Glutamatergic neuron (in vitro differentiated cells): ENCODE measurements around the gene FAT1. TPM values are rescaled to one million over a fixed set of nuclear protein-coding genes. Genes with fewer than 3 reads are reported as not detected.
A peak's percentile ranks its signal among the peaks of the same experiment; 100 is the strongest.

Experiments
- DNase-seq: peaks from one replicate; pipeline ENCODE4 v3.0.0; 2022
- H3K27ac Mint-ChIP-seq: one replicate; pipeline ENCODE4 v1.8.0; 2020; ENCODE audit warnings: mild to moderate bottlenecking, mixed read lengths, inconsistent platforms; ENCODE audit not compliant: unreplicated experiment
- H3K27me3 Mint-ChIP-seq: one replicate; pipeline ENCODE4 v1.8.0; 2020; ENCODE audit warnings: mild to moderate bottlenecking, moderate library complexity, mixed read lengths, inconsistent platforms; ENCODE audit not compliant: unreplicated experiment
- H3K36me3 Mint-ChIP-seq: one replicate; pipeline ENCODE4 v1.8.0; 2020; ENCODE audit warnings: mild to moderate bottlenecking, mixed read lengths, inconsistent platforms; ENCODE audit not compliant: unreplicated experiment
- H3K4me1 Mint-ChIP-seq: one replicate; pipeline ENCODE4 v1.8.0; 2020; ENCODE audit warnings: mild to moderate bottlenecking, low read depth, mixed read lengths, inconsistent platforms; ENCODE audit not compliant: unreplicated experiment
- H3K4me3 Mint-ChIP-seq: one replicate; pipeline ENCODE4 v1.8.0; 2020; ENCODE audit warnings: mild to moderate bottlenecking, mixed read lengths, inconsistent platforms; ENCODE audit not compliant: unreplicated experiment
- H3K9me3 Mint-ChIP-seq: one replicate; pipeline ENCODE4 v1.8.0; 2020; ENCODE audit warnings: mild to moderate bottlenecking, moderate library complexity, mixed read lengths, inconsistent platforms; ENCODE audit not compliant: unreplicated experiment
- CTCF ChIP-seq: fragments of 200-600 bp; sonication (generic); IDR thresholded peaks from one replicate; pipeline ENCODE4 v1.5.0; 2021; ENCODE audit not compliant: partially characterized antibody, unreplicated experiment
- total RNA-seq: library from RNA; stranded (reverse); fragmentation: NEBNext Ultra II Directional; extraction: Animal tissue kit (Norgen Biotek cat#: 25700); gene quantifications from one replicate; pipeline ENCODE4 v1.2.1, GENCODE V29; 2021; ENCODE audit not compliant: unreplicated experiment

FAT1 gene
- total RNA-seq, 1 donor from 2014 or later, result 34.3 TPM

DNA sequence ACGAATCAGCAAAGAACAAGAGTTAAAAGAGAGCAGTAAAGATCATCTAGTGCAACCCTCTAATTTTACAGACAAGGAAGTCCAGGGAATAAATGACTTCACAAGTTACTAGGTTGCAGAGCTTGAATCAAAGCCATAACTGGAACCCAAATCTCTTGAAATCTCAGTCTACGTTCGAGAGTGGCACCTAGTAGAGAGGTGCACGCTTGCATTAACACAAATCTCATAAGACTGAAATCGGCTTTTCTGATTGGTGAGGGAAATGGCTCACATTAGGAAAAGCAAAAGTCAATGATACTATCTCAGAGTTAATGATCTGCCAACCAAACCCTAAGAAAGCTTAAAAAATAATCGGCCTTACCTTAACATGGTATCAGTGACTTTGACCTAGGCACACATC, 43.0 kb downstream of the FAT1 start:
- no peak for TF ChIP-seq CTCF
- Mint-ChIP-seq H3K9me3 (no peaks in the 10 kb centered on the region), H3K4me3 (no peak overlapping the region), H3K36me3 (no peaks in the 10 kb centered on the region), H3K27me3 (peaks cover 2% of the 10 kb centered on the region), H3K4me1 (no peaks in the 10 kb centered on the region), H3K27ac (no peak overlapping the region)
- DNase-seq, result no peak

DNA sequence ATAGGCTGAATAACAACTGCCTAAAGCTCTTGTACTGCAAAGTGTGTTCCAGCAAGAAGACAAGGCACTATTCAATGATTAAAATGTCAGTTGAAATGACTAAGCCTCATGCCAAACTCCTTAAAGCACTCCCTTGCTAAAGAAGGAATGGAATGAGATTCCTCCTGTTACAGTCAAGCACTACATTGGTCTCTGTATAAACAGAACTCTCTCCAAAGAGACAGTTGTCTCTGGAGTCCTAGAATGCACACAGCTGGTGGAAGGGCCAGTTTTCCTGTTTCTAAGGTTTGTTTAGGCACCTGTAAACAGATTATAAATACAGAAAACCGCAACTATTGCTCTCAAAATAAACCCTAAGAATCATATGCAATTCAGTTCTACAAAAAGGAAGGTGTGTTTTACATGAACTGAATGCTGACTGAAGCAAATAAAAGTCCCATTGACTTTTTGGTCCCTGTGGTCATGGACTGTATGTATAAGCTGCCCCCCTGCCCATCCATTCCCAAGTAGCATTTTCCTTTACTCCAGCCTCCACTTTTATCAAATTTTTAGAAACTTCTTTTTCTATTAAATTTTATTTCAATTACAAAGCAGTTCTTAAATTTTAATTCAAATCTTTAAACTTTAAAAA, 47.0 kb downstream of the FAT1 start:
- Mint-ChIP-seq H3K36me3 (no peaks in the 10 kb centered on the region), H3K27me3 (no peaks in the 10 kb centered on the region), H3K9me3 (no peaks in the 10 kb centered on the region), H3K27ac (no peak overlapping the region), H3K4me3 (no peak overlapping the region), H3K4me1 (no peaks in the 10 kb centered on the region)
- no peak for DNase-seq
- TF ChIP-seq CTCF, result no peak

DNA sequence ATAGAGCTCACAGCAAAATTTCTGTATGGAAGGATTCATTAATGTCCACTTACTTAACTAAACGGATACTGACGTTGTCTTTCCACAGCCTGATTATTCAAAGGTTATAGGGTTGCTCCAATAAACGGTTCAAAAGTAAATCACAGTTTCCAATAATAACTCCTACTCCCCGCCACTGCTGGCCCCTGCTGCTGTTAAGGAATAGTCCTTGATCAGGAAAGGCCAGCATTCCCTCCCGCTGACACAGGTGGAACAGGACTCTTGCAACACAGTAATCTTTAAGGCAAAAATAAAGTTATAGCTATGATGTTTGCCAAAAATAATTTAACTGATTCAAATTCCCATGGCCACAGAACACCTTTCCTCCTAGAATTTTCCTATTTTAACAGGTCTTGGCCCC, 53.9 kb downstream of the FAT1 start:
- no peak for TF ChIP-seq CTCF
- Mint-ChIP-seq H3K4me3 (no peak overlapping the region), H3K27me3 (no peaks in the 10 kb centered on the region), H3K9me3 (no peaks in the 10 kb centered on the region), H3K36me3 (peaks cover 5% of the 10 kb centered on the region), H3K4me1 (no peaks in the 10 kb centered on the region), H3K27ac (no peak overlapping the region)
- DNase-seq, result no peak

DNA sequence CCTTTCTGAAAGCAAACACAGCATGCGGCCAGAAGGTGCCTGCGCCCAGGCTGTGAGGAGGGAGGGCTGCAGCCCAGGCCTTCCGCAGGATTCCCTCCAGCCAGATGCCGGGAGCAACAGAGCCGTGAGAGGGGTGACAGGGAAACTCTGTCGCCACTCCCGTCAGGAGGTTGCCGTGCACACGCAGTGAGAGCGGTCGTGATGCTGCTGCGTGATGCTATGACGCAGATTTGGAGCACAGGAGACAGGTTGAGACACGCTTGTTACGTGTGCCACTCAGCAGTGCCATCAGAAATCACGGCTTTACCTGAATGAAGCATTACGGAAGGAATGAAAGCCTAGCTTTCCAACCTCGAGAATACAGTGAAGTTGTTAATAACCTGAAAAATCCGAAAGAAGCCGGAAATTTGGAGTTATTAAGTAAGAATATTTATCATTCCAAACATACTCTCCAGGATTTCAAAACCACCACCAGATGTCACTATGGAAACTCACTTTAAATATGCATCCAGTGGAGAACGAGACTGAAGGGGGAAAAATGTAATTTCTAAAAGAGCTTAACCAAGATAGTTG, 54.4 kb downstream of the FAT1 start:
- TF ChIP-seq CTCF, result no peak
- H3K4me1 Mint-ChIP-seq, result no peaks in the 10 kb centered on the region
- no peaks in the 10 kb centered on the region for H3K27me3 Mint-ChIP-seq
- H3K9me3 Mint-ChIP-seq, result no peaks in the 10 kb centered on the region
- H3K27ac Mint-ChIP-seq, result no peak overlapping the region
- H3K36me3 Mint-ChIP-seq, result peaks cover 5% of the 10 kb centered on the region
- peak overlapping the region; percentile 13 for H3K4me3 Mint-ChIP-seq
- DNase-seq, result peak; percentile 35

DNA sequence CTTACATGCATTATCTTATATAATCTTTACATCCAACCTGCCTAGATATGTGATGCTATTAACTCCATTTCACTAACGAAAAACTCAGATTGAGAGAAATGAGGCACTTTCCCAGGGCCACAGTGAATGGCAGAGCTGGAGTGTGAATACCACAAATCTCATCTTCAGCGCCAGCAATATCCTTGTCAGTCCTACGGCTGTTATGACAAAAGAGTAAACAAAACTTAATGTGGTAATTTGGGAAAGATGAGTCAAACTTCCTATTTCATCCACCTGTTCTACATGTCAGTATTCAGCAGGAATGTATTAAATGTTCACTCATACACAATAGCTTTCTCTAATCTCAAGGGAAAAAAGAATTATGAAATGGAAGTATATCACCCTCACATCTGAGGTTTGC, 56.9 kb downstream of the FAT1 start:
- DNase-seq, result no peak
- no peak overlapping the region for H3K4me3 Mint-ChIP-seq
- H3K36me3 Mint-ChIP-seq, result peaks cover 5% of the 10 kb centered on the region
- H3K4me1 Mint-ChIP-seq, result no peaks in the 10 kb centered on the region
- H3K27ac Mint-ChIP-seq, result no peak overlapping the region
- no peaks in the 10 kb centered on the region for H3K27me3 Mint-ChIP-seq
- TF ChIP-seq CTCF, result no peak
- no peaks in the 10 kb centered on the region for H3K9me3 Mint-ChIP-seq
